ENCODE measurements around the gene HAPLN3. TPM values are rescaled to one million over a fixed set of nuclear protein-coding genes. Genes with fewer than 3 reads are reported as not detected.

The HAPLN3 gene
- total RNA-seq, 1 experiment from 2014 or later = 42.4 TPM

DNA sequence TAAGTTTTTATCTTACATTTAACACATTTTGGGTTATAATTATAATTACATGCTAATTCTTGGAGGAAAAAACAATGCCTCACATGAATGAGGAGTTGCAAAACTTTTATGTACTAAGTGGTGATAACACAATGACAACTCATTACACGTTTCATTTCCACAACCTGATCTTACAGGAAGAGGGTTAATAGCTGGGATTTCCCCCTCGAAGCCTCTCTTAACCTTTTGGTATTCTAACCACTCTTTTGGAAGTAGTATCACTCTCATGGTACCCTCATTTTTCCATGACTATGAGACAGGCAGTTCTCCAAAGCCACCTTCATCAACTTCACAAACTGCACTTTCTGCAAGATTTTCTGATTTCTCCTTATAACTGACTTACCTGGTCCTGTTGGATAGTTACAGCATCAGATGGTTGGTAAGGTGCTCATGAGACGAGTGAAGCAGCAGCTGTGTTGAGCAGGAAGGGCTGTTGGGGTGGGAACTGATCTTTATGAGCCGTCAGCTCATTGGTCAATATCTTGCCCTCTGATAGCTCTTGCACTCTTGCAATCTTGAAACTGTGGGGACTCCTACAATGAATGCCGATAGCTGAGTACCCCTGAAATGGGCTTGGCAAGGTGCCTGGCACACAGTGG lies 50.5 kb downstream of the HAPLN3 start:
- H3K27me3 ChIP-seq (ENCODE audit: insufficient read depth, low read length) = no peaks in the 10 kb centered on the region
- no peak overlapping the region for H3K23ac ChIP-seq (ENCODE audit: insufficient read length, low read depth, low read length)
- H4K91ac ChIP-seq (ENCODE audit: insufficient read length, low read depth, low read length) = no peak overlapping the region
- Mint-ChIP-seq H3K4me1 (peaks cover 0 to 8% of the 10 kb centered on the region in 2 experiments; a peak in 2 of 4 replicates), H3K27ac (no peak overlapping the region), H3K27me3 (ENCODE audit: low read depth) (peaks cover 2% of the 10 kb centered on the region), H3K36me3 (ENCODE audit: insufficient read depth in 1 of 3, low read depth in 3 of 3) (no peaks in the 10 kb centered on the region), H3K4me3 (no peak overlapping the region), H3K9me3 (no peaks in the 10 kb centered on the region)
- no peak overlapping the region for H3K27ac ChIP-seq (ENCODE audit: insufficient read length, low read depth, low read length)
- peaks cover 3% of the 10 kb centered on the region for H3K23me2 ChIP-seq (ENCODE audit: insufficient read length, low read depth, low read length, poor library complexity, severe bottlenecking)
- H3T11ph ChIP-seq (ENCODE audit: low read length) = no peak overlapping the region
- H3K56ac ChIP-seq (ENCODE audit: insufficient read length, low read depth, low read length) = no peak overlapping the region
- no peak for DNase-seq
- H3K79me2 ChIP-seq (ENCODE audit: insufficient read depth, low read length) = no peaks in the 10 kb centered on the region
- no peak overlapping the region for H3K4ac ChIP-seq (ENCODE audit: low read depth, low read length)
- H3K4me1 ChIP-seq (ENCODE audit: insufficient read depth, low read length) = no peaks in the 10 kb centered on the region
- no peak overlapping the region for H2BK5ac ChIP-seq (ENCODE audit: insufficient read length, low read length)
- H2AFZ ChIP-seq (ENCODE audit: low read length) = no peak overlapping the region
- H2BK12ac ChIP-seq (ENCODE audit: insufficient read length, low read depth, low read length) = no peak overlapping the region
- TF ChIP-seq, protein P1, sequence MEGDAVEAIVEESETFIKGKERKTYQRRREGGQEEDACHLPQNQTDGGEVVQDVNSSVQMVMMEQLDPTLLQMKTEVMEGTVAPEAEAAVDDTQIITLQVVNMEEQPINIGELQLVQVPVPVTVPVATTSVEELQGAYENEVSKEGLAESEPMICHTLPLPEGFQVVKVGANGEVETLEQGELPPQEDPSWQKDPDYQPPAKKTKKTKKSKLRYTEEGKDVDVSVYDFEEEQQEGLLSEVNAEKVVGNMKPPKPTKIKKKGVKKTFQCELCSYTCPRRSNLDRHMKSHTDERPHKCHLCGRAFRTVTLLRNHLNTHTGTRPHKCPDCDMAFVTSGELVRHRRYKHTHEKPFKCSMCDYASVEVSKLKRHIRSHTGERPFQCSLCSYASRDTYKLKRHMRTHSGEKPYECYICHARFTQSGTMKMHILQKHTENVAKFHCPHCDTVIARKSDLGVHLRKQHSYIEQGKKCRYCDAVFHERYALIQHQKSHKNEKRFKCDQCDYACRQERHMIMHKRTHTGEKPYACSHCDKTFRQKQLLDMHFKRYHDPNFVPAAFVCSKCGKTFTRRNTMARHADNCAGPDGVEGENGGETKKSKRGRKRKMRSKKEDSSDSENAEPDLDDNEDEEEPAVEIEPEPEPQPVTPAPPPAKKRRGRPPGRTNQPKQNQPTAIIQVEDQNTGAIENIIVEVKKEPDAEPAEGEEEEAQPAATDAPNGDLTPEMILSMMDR (conservative IDR thresholded peaks at IDR 0.05) = no peak
- H2AK5ac ChIP-seq (ENCODE audit: insufficient read length, low read length) = no peak overlapping the region
- no peaks in the 10 kb centered on the region for H3K9me3 ChIP-seq (ENCODE audit: control insufficient read depth, low read depth, low read length)
- no peak overlapping the region for H2BK20ac ChIP-seq (ENCODE audit: low read depth, low read length, poor library complexity, severe bottlenecking)
- no peak overlapping the region for H3K9ac ChIP-seq (ENCODE audit: extremely low read depth, insufficient read length, low read length)
- no peak overlapping the region for H2BK15ac ChIP-seq (ENCODE audit: low read depth, low read length)
- H3K4me2 ChIP-seq (ENCODE audit: insufficient read depth, insufficient read length, low read length) = no peak overlapping the region
- no peak overlapping the region for H4K5ac ChIP-seq (ENCODE audit: insufficient read length, low read depth, low read length)
- no peaks in the 10 kb centered on the region for H4K20me1 ChIP-seq (ENCODE audit: control insufficient read depth, insufficient read depth, insufficient read length)
- no CpG with 5 or more reads among the region's 5 CpGs for WGBS (ENCODE audit: extremely low coverage, insufficient read length, low lambda C conversion rate)
- H4K8ac ChIP-seq (replicated peaks; ENCODE audit: insufficient read length, low read depth, low read length) = no peak overlapping the region
- no peak overlapping the region for H2BK120ac ChIP-seq (ENCODE audit: low read depth, low read length, poor library complexity, severe bottlenecking)
- no peak overlapping the region for H3K14ac ChIP-seq (ENCODE audit: insufficient read depth, low read length)
- no peaks in the 10 kb centered on the region for H3K79me1 ChIP-seq (ENCODE audit: insufficient read depth, low read depth, low read length, poor library complexity, severe bottlenecking)
- no peak overlapping the region for H3K18ac ChIP-seq (ENCODE audit: insufficient read length, low read depth, low read length)
